IMR-90 (cell line): ENCODE measurements around the gene PDZRN3. TPM values are rescaled to one million over a fixed set of nuclear protein-coding genes. Genes with fewer than 3 reads are reported as not detected.

ENCODE experiments used
- ATAC-seq: fragments of 200-7000 bp; cut with Tn5 transposase; 2 replicates; pipeline ENCODE4 v1.9.1; 2020; ENCODE audit warnings: low read depth, mild to moderate bottlenecking, moderate library complexity
- BruUV-seq: library from RNA; stranded (reverse); fragments of 400-500 nt; replicated peaks from 2 replicates; lab custom pipeline; 2021; lab: Mats Ljungman, UMichigan
- CTCF ChIA-PET: fragments of 300-600 bp; formaldehyde crosslinking; extraction: SDS; loops from one replicate; lab custom pipeline; 2021; ENCODE audit warnings: antibody characterized with exemption; lab: Yijun Ruan, JAX
- POLR2A ChIA-PET: fragments of 300-600 bp; sonication (Branson Sonifier 250); formaldehyde crosslinking; loops from one replicate; lab custom pipeline; 2022; ENCODE audit warnings: antibody characterized with exemption; ENCODE audit not compliant: unreplicated experiment; lab: Charles Lee
- DNase-seq: peaks from one replicate; pipeline ENCODE4 v3.0.0; 2013
- H2AFZ ChIP-seq: replicated peaks from 2 replicates; pipeline ENCODE3; 2013; ENCODE audit warnings: low read length, mild to moderate bottlenecking; ENCODE audit not compliant: poor library complexity
- H2AK5ac ChIP-seq: 2 replicates; pipeline ENCODE4 v1.6.1; 2013; ENCODE audit warnings: low read depth, low read length, inconsistent platforms
- H2AK9ac ChIP-seq: replicated peaks from 2 replicates; pipeline ENCODE3; 2013; ENCODE audit warnings: mild to moderate bottlenecking, low read depth, low read length, moderate library complexity; ENCODE audit not compliant: poor library complexity
- H2BK120ac ChIP-seq: 2 replicates; pipeline ENCODE4 v1.6.1; 2013; ENCODE audit warnings: low read depth, low read length, inconsistent platforms
- H2BK15ac ChIP-seq: 3 replicates; pipeline ENCODE4 v1.6.1; 2013; ENCODE audit warnings: low read depth, low read length, inconsistent platforms
- H2BK20ac ChIP-seq: 2 replicates; pipeline ENCODE4 v1.6.1; 2013; ENCODE audit warnings: low read depth, mild to moderate bottlenecking, inconsistent platforms, low read length, moderate library complexity
- H2BK5ac ChIP-seq: 2 replicates; pipeline ENCODE4 v1.6.1; 2013; ENCODE audit warnings: mild to moderate bottlenecking, low read depth, low read length, inconsistent platforms; ENCODE audit not compliant: poor library complexity, severe bottlenecking
- H3K14ac ChIP-seq: replicated peaks from 2 replicates; pipeline ENCODE4 v1.6.1; 2013; ENCODE audit warnings: low read depth, low read length, inconsistent platforms
- H3K18ac ChIP-seq: 2 replicates; pipeline ENCODE4 v1.6.1; 2013; ENCODE audit warnings: low read depth, low read length, control low read depth
- H3K23ac ChIP-seq: 2 replicates; pipeline ENCODE4 v1.6.1; 2013; ENCODE audit warnings: low read depth, low read length, inconsistent platforms
- H3K27ac ChIP-seq: 2 replicates; pipeline ENCODE4 v1.5.1; 2013; ENCODE audit warnings: mild to moderate bottlenecking, control low read depth, low read length; ENCODE audit not compliant: insufficient read depth
- H3K27me3 ChIP-seq: 2 replicates; pipeline ENCODE4 v1.6.1; 2013; ENCODE audit warnings: low read length; ENCODE audit not compliant: control insufficient read depth, insufficient read depth
- H3K36me3 ChIP-seq: 2 replicates; pipeline ENCODE4 v1.6.1; 2013; ENCODE audit warnings: low read length, mixed read lengths; ENCODE audit not compliant: control insufficient read depth, insufficient read depth
- H3K4ac ChIP-seq: 2 replicates; pipeline ENCODE4 v1.6.1; 2013; ENCODE audit warnings: low read depth, low read length, inconsistent platforms
- H3K4me1 ChIP-seq: 2 replicates; pipeline ENCODE4 v1.6.1; 2013; ENCODE audit warnings: low read length, mixed read lengths; ENCODE audit not compliant: control insufficient read depth, insufficient read depth
- H3K4me2 ChIP-seq: 2 replicates; pipeline ENCODE4 v1.6.1; 2013; ENCODE audit warnings: low read depth, mild to moderate bottlenecking, control low read depth, low read length, moderate library complexity
- H3K4me3 ChIP-seq: 2 replicates; pipeline ENCODE4 v1.5.1; 2013; ENCODE audit warnings: low read depth, mild to moderate bottlenecking, control low read depth, low read length, moderate library complexity; ENCODE audit not compliant: insufficient read depth
- H3K56ac ChIP-seq: 2 replicates; pipeline ENCODE4 v1.6.1; 2013; ENCODE audit warnings: low read length, inconsistent platforms; ENCODE audit not compliant: insufficient read depth; ENCODE audit errors: extremely low read depth
- H3K79me1 ChIP-seq, 2 experiments: 2 replicates each; pipeline ENCODE4 v1.6.1; 2013; ENCODE audit warnings: low read length in 2 of 2, inconsistent platforms in 1 of 2, low read depth in 1 of 2
- H3K9ac ChIP-seq: 2 replicates; pipeline ENCODE4 v1.6.1; 2013; ENCODE audit warnings: low read depth, low read length, control low read depth
- H3K9me1 ChIP-seq: 2 replicates; pipeline ENCODE4 v1.6.1; 2013; ENCODE audit warnings: low read length, inconsistent platforms; ENCODE audit not compliant: insufficient read depth
- H3K9me3 ChIP-seq: 2 replicates; pipeline ENCODE4 v1.6.1; 2013; ENCODE audit warnings: low read length; ENCODE audit not compliant: control insufficient read depth, insufficient read depth
- H4K20me1 ChIP-seq: 2 replicates; pipeline ENCODE4 v1.6.1; 2013; ENCODE audit warnings: low read length, inconsistent platforms; ENCODE audit not compliant: insufficient read depth
- H4K5ac ChIP-seq: 2 replicates; pipeline ENCODE4 v1.6.1; 2013; ENCODE audit warnings: mild to moderate bottlenecking, low read depth, low read length, control low read depth
- H4K8ac ChIP-seq, 2 experiments: 2 replicates each; pipeline ENCODE4 v1.6.1; 2013; ENCODE audit warnings: low read depth in 2 of 2, low read length in 2 of 2, control low read depth in 1 of 2, inconsistent platforms in 1 of 2
- H4K91ac ChIP-seq: 2 replicates; pipeline ENCODE4 v1.6.1; 2013; ENCODE audit warnings: low read depth, low read length, inconsistent platforms; ENCODE audit not compliant: insufficient read depth
- CTCF ChIP-seq: conservative IDR thresholded peaks from 2 replicates; pipeline ENCODE4 v1.5.1; 2012; ENCODE audit warnings: mild to moderate bottlenecking, low read depth, low read length, improper control_type of control experiment
- MAFK ChIP-seq: IDR thresholded peaks from 2 replicates; pipeline ENCODE4 v1.6.1; 2012; ENCODE audit warnings: low read depth, low read length, improper control_type of control experiment
- MAZ ChIP-seq: IDR thresholded peaks from 2 replicates; pipeline ENCODE4 v1.6.1; 2012; ENCODE audit warnings: low read depth, mild to moderate bottlenecking, low read length, improper control_type of control experiment, moderate library complexity, borderline replicate concordance
- POLR2A ChIP-seq: IDR thresholded peaks from 2 replicates; pipeline ENCODE4 v1.6.1; 2012; ENCODE audit warnings: mild to moderate bottlenecking, low read depth, low read length
- RAD21 ChIP-seq: IDR thresholded peaks from 2 replicates; pipeline ENCODE4 v1.6.1; 2012; ENCODE audit warnings: low read length, improper control_type of control experiment
- RCOR1 ChIP-seq: IDR thresholded peaks from 2 replicates; pipeline ENCODE4 v1.6.1; 2012; ENCODE audit warnings: mild to moderate bottlenecking, low read length, improper control_type of control experiment; ENCODE audit not compliant: insufficient replicate concordance
- RFX5 ChIP-seq: IDR thresholded peaks from 2 replicates; pipeline ENCODE4 v1.8.0; 2012; ENCODE audit warnings: low read depth, mild to moderate bottlenecking, low read length, moderate library complexity
- USF2 ChIP-seq: fragments of 150-350 bp; IDR thresholded peaks from 2 replicates; pipeline ENCODE4 v1.6.1; 2017; ENCODE audit warnings: mild to moderate bottlenecking, antibody characterized with exemption, low read length, low read depth
- WGBS, 2 experiments: methylation state at CpG; one replicate each; pipeline versions ENCODE4 v1.1.5 to v1.1.7; 2013; ENCODE audit warnings: missing lambda C conversion rate in 2 of 2; ENCODE audit not compliant: insufficient read length in 1 of 2; ENCODE audit errors: extremely low coverage in 2 of 2; 5-methylcytosine and 5-hydroxymethylcytosine counted together
- dilution Hi-C: fragments of 300-500 bp; cut with HindIII; formaldehyde crosslinking; loops from one replicate; pipeline ENCODE4 v1.14.3; 2018; ENCODE audit warnings: low sequenced_read_pairs; ENCODE audit not compliant: unreplicated experiment
- in situ Hi-C: fragments of 300-500 bp; cut with MboI; formaldehyde crosslinking; loops from 3 replicates; pipeline ENCODE4 v1.14.3; 2019; ENCODE audit warnings: low sequenced_read_pairs, inconsistent platforms, mixed read lengths
- intact Hi-C: fragments of 100-400 bp; cut with micrococcal nuclease; formaldehyde crosslinking; loops from 2 replicates; pipeline ENCODE4 v1.10.0; 2022
- polyA plus RNA-seq, 3 experiments: library from polyadenylated mRNA; depleted of rRNA; stranded (reverse); fragments of >200 nt; gene quantifications; 2 replicates each; pipeline ENCODE4 v1.2.3, GENCODE V29; 2012; ENCODE audit warnings: low replicate concordance in 1 of 3
- total RNA-seq: library from RNA; depleted of rRNA; stranded (reverse); fragments of >200 nt; gene quantifications from 2 replicates; pipeline ENCODE4 v1.2.3, GENCODE V29; 2012

PDZRN3 gene
- total and polyA plus RNA-seq, 2 of the 4 experiments (the other 2 are of a cell fraction) = 9.4 to 17.0 TPM

GRCh38 chr3:73385568-73385967 lies 239.2 kb downstream of the PDZRN3 start:
- H3K9me1 ChIP-seq = no peaks in the 10 kb centered on the region; the same call in 1 of the 2 replicates
- no peaks in the 10 kb centered on the region; the same call in 1 of the 2 replicates for H3K9me3 ChIP-seq
- no TSS peak for BruUV-seq
- H2BK20ac ChIP-seq = no peak overlapping the region
- no peak overlapping the region for H4K5ac ChIP-seq
- no peak overlapping the region for H3K27ac ChIP-seq
- DNase-seq (no peak), ATAC-seq (no peak)
- TF ChIP-seq RFX5 (no peak), USF2 (no peak), RAD21 (no peak), MAFK (no peak), CTCF (no peak), MAZ (no peak), RCOR1 (no peak), POLR2A (no peak)
- H2AK9ac ChIP-seq = no peak overlapping the region
- H2AFZ ChIP-seq = no peak overlapping the region
- H2BK120ac ChIP-seq = no peak overlapping the region
- POLR2A ChIA-PET = no interaction called here
- in situ Hi-C loops = no loop called here
- H3K36me3 ChIP-seq = peaks cover 53% of the 10 kb centered on the region
- H3K18ac ChIP-seq = no peak overlapping the region
- CTCF ChIA-PET = no interaction called here
- no peaks in the 10 kb centered on the region for H4K20me1 ChIP-seq
- intact Hi-C loops = no loop called here
- no peak overlapping the region for H2BK5ac ChIP-seq
- no peaks in the 10 kb centered on the region for H3K79me1 ChIP-seq
- no peaks in the 10 kb centered on the region for H3K27me3 ChIP-seq
- no peak overlapping the region for H3K9ac ChIP-seq
- H2BK15ac ChIP-seq = no peak overlapping the region
- H4K8ac ChIP-seq = no peak overlapping the region
- no peak overlapping the region for H3K23ac ChIP-seq
- H3K4me2 ChIP-seq = no peak overlapping the region
- WGBS, 2 experiments = no CpG with 5 or more reads among the region's 4 CpGs
- no peak overlapping the region for H3K4ac ChIP-seq
- H3K14ac ChIP-seq = no peak overlapping the region
- H2AK5ac ChIP-seq = no peak overlapping the region
- no peak overlapping the region for H3K56ac ChIP-seq
- dilution Hi-C loops = no loop called here
- no peak overlapping the region for H3K4me3 ChIP-seq
- no peaks in the 10 kb centered on the region for H3K4me1 ChIP-seq
- no peak overlapping the region for H4K91ac ChIP-seq
